ENCODE data around the gene PACRG. TPM values are rescaled to one million over a fixed set of nuclear protein-coding genes. Genes with fewer than 3 reads are reported as not detected.

Gene PACRG
- total and polyA plus RNA-seq, 2 of the 8 experiments (the other 6 are each of a cell fraction or from before 2014, with no cell fraction given): 0.44 to 0.54 TPM

- FAIRE-seq: no peak
Measured at GRCh38 chr6:163284151-163284550, 556.4 kb downstream of the PACRG start.

More at GRCh38 chr6:163284151-163284550, 556.4 kb downstream of the PACRG start:
- H3K27ac ChIP-seq (ENCODE audit: low read depth, low read length): no peak overlapping the region
- H3K79me2 ChIP-seq (ENCODE audit: control insufficient read depth in 1 of 2, insufficient read depth in 2 of 2, low read length in 2 of 2): no peaks in the 10 kb centered on the region
- no peak overlapping the region for H3K4ac ChIP-seq (replicated peaks; ENCODE audit: insufficient read length, low read depth, low read length)
- no peak overlapping the region for H2BK5ac ChIP-seq (ENCODE audit: low read depth, low read length)
- no peak overlapping the region for H3K56ac ChIP-seq (replicated peaks; ENCODE audit: insufficient read length, low read depth, low read length)
- no peak overlapping the region for H3K9ac ChIP-seq (replicated peaks in 1 of 4; ENCODE audit: extremely low read depth in 1 of 4, low read depth in 3 of 4, low read length in 3 of 4)
- WGBS, 2 experiments (ENCODE audit: extremely low coverage in 1 of 2, insufficient coverage in 1 of 2, insufficient read length in 1 of 2, insufficient replicate concordance in 2 of 2, low coverage in 1 of 2, low lambda C conversion rate in 2 of 2, missing lambda C conversion rate in 1 of 2): 93% methylated on average over 5 of the region's 5 CpGs; no CpG with 5 or more reads in 1 of the 2 experiments
- TF ChIP-seq JUN (IDR thresholded peaks at IDR 0.05; ENCODE audit: low read depth, low read length) (no peak), CBX5 (IDR thresholded peaks at IDR 0.05; ENCODE audit: low read depth, low read length) (no peak), KDM4A (IDR thresholded peaks at IDR 0.05; ENCODE audit: low read depth, low read length, severe bottlenecking) (no peak), GTF2F1 (IDR thresholded peaks at IDR 0.05; ENCODE audit: borderline replicate concordance, low read depth, low read length) (no peak), TCF12 (IDR thresholded peaks at IDR 0.05; ENCODE audit: low read depth, low read length) (no peak), MAX (IDR thresholded peaks at IDR 0.05) (no peak), EZH2 (IDR thresholded peaks at IDR 0.05; ENCODE audit: low read depth, low read length, severe bottlenecking) (no peak), RBBP5 (IDR thresholded peaks at IDR 0.05; ENCODE audit: borderline replicate concordance, low read depth, low read length) (no peak), CREB1 (IDR thresholded peaks at IDR 0.05) (no peak), ATF3 (IDR thresholded peaks at IDR 0.05; ENCODE audit: insufficient read depth, low read depth, low read length) (no peak)
- H2BK20ac ChIP-seq (ENCODE audit: low read length): no peak overlapping the region
- no peak overlapping the region for H2BK12ac ChIP-seq (ENCODE audit: low read depth, low read length)
- H3K79me1 ChIP-seq (ENCODE audit: low read depth, low read length): no peaks in the 10 kb centered on the region
- no peak overlapping the region for H2BK15ac ChIP-seq (ENCODE audit: low read length)
- no peaks in the 10 kb centered on the region for H3K23me2 ChIP-seq (ENCODE audit: low read depth, low read length)
- H3K18ac ChIP-seq (ENCODE audit: extremely low read depth, low read length): no peak overlapping the region
- H3K4me2 ChIP-seq (ENCODE audit: insufficient read depth in 1 of 2, low read depth in 2 of 2, low read length in 2 of 2): no peak overlapping the region
- H4K91ac ChIP-seq (replicated peaks; ENCODE audit: insufficient read length, low read length): no peak overlapping the region
- no peak overlapping the region for H2AK5ac ChIP-seq (ENCODE audit: low read depth, low read length)
- no peaks in the 10 kb centered on the region for H3K4me1 ChIP-seq (replicated peaks in 1 of 4; ENCODE audit: control insufficient read depth in 3 of 4, insufficient read depth in 4 of 4, low read length in 3 of 4)
- H3K23ac ChIP-seq (ENCODE audit: insufficient read length): no peak overlapping the region
- ChIA-PET POLR2A (ENCODE audit: partially characterized antibody) (no interaction called here), CTCF (ENCODE audit: partially characterized antibody) (interaction anchor here (2.2 kb wide), 1 partner anchor 13 kb away, joined by 7 read pairs; no protein-coding TSS in a partner anchor)
- H3K9me3 ChIP-seq (ENCODE audit: insufficient read depth in 2 of 2, low read depth in 1 of 2, low read length in 1 of 2): no peaks in the 10 kb centered on the region
- no peak overlapping the region for H2BK120ac ChIP-seq (replicated peaks; ENCODE audit: low read depth, low read length)
- H4K20me1 ChIP-seq (replicated peaks in 1 of 2; ENCODE audit: control insufficient read depth in 1 of 2, insufficient read depth in 2 of 2, low read length in 2 of 2): no peaks in the 10 kb centered on the region
- no peaks in the 10 kb centered on the region for H3K27me3 ChIP-seq (replicated peaks in 1 of 4; ENCODE audit: control insufficient read depth in 3 of 4, extremely low read depth in 1 of 4, insufficient read depth in 3 of 4, low read length in 3 of 4)
- no peaks in the 10 kb centered on the region for H3K36me3 ChIP-seq (ENCODE audit: control insufficient read depth in 2 of 4, insufficient read depth in 4 of 4, low read length in 3 of 4)
- H4K8ac ChIP-seq (ENCODE audit: extremely low read depth, insufficient read depth, low read length): no peak overlapping the region
- H2AFZ ChIP-seq (ENCODE audit: low read length): no peak overlapping the region
- DNase-seq (ENCODE audit: low read depth in 1 of 2, low spot score in 2 of 2): no peak
- no peak overlapping the region for H3K14ac ChIP-seq (ENCODE audit: insufficient read length)
- no peak overlapping the region for H4K5ac ChIP-seq (ENCODE audit: insufficient read length, low read depth, low read length)
- H3K4me3 ChIP-seq (ENCODE audit: extremely low read depth in 1 of 4, insufficient read depth in 2 of 4, low read depth in 3 of 4, low read length in 4 of 4): no peak overlapping the region
